ENCODE data around the gene CDK14.

The CDK14 gene

GRCh38 chr7:90681336-90682022 lies 85.4 kb downstream of the CDK14 start:
- no peak for TF ChIP-seq CTCF (IDR thresholded peaks at IDR 0.05)

DNA sequence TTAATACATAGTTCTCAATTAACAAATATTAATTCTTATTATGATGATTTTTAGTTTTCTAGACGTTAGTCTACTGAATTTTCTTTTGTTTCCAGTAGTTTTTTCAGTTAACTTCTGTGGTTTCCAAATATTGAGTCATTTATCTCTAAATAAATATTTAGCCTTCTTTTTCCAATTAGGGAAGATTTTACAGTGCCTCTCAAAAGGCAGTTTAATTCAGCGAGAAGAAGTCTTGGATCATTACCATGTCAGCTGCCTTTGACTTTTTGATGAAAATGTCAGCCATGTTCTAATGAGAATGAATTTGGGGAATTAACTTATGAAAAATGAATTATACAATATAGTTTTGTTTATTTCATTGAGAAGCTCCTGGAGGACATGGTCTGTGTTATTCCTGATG lies 90.0 kb downstream of the CDK14 start:
- no peak for TF ChIP-seq CTCF (IDR thresholded peaks at IDR 0.05)

GRCh38 chr7:90688810-90689209 lies 92.7 kb downstream of the CDK14 start:
- no peak for TF ChIP-seq CTCF (IDR thresholded peaks at IDR 0.05)

GRCh38 chr7:90689260-90689659 lies 93.1 kb downstream of the CDK14 start:
- no peak for TF ChIP-seq CTCF (IDR thresholded peaks at IDR 0.05)

DNA sequence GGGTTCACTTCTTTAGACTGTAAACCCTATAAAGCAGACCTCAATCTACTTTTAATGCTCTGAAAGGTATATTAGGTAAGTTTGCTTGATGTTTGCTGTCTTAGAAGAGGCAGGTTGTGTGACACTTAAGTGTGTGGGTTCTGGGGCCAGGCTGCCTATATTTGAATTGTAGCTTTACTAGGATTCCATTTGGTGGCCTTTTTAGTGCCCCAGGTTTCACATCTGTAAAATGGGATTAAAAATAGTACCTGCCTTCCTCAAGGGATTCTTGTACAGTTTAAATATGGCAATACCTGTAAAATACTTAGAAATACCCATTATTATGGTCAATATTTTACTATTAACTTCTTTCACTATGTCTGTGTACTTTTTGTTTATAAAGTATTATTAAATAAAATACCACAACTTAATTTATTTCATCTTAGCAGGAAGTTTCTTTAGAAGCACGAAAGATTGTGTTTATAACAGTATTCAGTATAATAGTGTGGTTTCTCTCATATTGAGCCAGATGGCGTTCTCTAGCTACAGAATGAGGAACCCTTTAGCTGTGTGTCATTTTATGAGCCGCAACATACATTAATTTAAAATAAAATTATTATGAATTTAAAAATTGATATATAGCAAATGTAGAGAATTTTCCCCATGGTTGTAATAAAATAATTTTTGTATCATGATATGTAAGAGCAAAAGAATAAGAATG lies 94.2 kb downstream of the CDK14 start:
- TF ChIP-seq CTCF (IDR thresholded peaks at IDR 0.05) = no peak

DNA sequence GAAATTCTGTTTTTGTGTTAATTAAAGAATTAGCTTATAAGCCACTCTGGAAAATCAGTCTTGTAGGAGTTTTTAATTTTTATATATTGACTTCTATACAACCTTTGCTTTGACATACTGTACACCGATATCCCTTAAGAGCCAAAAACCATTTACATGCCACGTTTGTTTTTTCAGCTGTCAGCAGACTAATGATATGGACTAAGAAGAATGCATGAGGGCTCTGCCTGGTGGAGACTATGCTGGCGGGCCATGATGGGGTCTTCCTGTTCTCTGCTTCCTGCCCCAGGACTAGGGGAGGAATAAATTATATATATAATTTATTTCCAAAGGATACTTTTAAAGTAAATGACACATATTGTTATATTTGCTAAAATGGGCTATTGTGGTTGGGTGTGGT lies 96.3 kb downstream of the CDK14 start:
- no peak for TF ChIP-seq CTCF (IDR thresholded peaks at IDR 0.05)

DNA sequence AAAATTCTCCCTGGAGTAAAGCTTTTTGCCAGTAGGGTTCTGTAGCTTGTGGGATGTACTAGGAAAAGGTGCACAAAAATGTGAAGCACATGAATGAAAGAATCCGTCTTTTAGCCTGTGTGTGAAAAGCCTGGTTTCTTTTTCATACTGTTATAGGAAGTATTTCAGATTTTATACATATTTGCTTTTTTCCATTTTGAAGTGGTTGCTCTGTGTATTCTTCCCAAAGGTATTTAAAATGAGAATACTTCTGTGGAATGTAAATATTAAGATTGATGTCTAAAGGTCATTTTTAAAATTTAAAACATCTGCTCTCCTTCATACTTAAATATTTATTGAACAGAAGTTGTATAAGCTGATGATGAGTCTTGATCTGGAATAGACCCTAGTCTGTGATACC lies 96.8 kb downstream of the CDK14 start:
- no peak for TF ChIP-seq CTCF (IDR thresholded peaks at IDR 0.05)

All from LNCAP (cell line).